ENCODE data around the gene ANKRD7.

The ANKRD7 gene

GRCh38 chr7:118285358-118285757, 60.9 kb downstream of the ANKRD7 start:
- H3K9me3 ChIP-seq (replicated peaks; ENCODE audit: insufficient read depth, low read length): no peaks in the 10 kb centered on the region
- H4K20me1 ChIP-seq (ENCODE audit: insufficient read depth, low read length): no peaks in the 10 kb centered on the region
- TF ChIP-seq, protein P1, sequence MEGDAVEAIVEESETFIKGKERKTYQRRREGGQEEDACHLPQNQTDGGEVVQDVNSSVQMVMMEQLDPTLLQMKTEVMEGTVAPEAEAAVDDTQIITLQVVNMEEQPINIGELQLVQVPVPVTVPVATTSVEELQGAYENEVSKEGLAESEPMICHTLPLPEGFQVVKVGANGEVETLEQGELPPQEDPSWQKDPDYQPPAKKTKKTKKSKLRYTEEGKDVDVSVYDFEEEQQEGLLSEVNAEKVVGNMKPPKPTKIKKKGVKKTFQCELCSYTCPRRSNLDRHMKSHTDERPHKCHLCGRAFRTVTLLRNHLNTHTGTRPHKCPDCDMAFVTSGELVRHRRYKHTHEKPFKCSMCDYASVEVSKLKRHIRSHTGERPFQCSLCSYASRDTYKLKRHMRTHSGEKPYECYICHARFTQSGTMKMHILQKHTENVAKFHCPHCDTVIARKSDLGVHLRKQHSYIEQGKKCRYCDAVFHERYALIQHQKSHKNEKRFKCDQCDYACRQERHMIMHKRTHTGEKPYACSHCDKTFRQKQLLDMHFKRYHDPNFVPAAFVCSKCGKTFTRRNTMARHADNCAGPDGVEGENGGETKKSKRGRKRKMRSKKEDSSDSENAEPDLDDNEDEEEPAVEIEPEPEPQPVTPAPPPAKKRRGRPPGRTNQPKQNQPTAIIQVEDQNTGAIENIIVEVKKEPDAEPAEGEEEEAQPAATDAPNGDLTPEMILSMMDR (IDR thresholded peaks at IDR 0.05; ENCODE audit: low read length): no peak
- TF ChIP-seq EZH2phosphoT487 (IDR thresholded peaks at IDR 0.05; ENCODE audit: low read length): no peak
- TF ChIP-seq EZH2 (optimal IDR thresholded peaks at IDR 0.05; ENCODE audit: low read depth, low read length): no peak
- H3K4me1 ChIP-seq (ENCODE audit: low read length): peaks cover 18% of the 10 kb centered on the region
- no peak overlapping the region for H3K27ac ChIP-seq (ENCODE audit: low read length)
- no peak overlapping the region for H2AFZ ChIP-seq (ENCODE audit: low read length)
- no peak for DNase-seq
- no peaks in the 10 kb centered on the region for H3K36me3 ChIP-seq (replicated peaks; ENCODE audit: insufficient read depth, low read length)
- peaks cover 4% of the 10 kb centered on the region; the same call in 1 of the 2 replicates for H3F3A ChIP-seq (ENCODE audit: insufficient read depth, low read length)
- H3K4me2 ChIP-seq (ENCODE audit: low read depth, low read length): no peak overlapping the region
- peaks cover 38% of the 10 kb centered on the region for H3K27me3 ChIP-seq (replicated peaks; ENCODE audit: insufficient read depth, low read length)
- H3K9me2 ChIP-seq (replicated peaks; ENCODE audit: insufficient read depth, low read length): no peaks in the 10 kb centered on the region
- H3K79me2 ChIP-seq (ENCODE audit: low read length): no peaks in the 10 kb centered on the region
- no peak overlapping the region for H3K4me3 ChIP-seq (ENCODE audit: low read length)
- no peak overlapping the region for H3K9ac ChIP-seq (ENCODE audit: low read length)

GRCh38 chr7:118286131-118286530, 61.6 kb downstream of the ANKRD7 start:
- no peak for DNase-seq
- H3K9me3 ChIP-seq (replicated peaks; ENCODE audit: insufficient read depth, low read length): no peaks in the 10 kb centered on the region
- TF ChIP-seq EZH2 (optimal IDR thresholded peaks at IDR 0.05; ENCODE audit: low read depth, low read length) (no peak), EZH2phosphoT487 (IDR thresholded peaks at IDR 0.05; ENCODE audit: low read length) (no peak)
- TF ChIP-seq, protein P1 (IDR thresholded peaks at IDR 0.05; ENCODE audit: low read length): no peak
- H3F3A ChIP-seq (ENCODE audit: insufficient read depth, low read length): peaks cover 4% of the 10 kb centered on the region; the same call in 1 of the 2 replicates
- no peaks in the 10 kb centered on the region for H3K9me2 ChIP-seq (replicated peaks; ENCODE audit: insufficient read depth, low read length)
- H3K4me1 ChIP-seq (ENCODE audit: low read length): peaks cover 18% of the 10 kb centered on the region
- no peaks in the 10 kb centered on the region for H3K36me3 ChIP-seq (replicated peaks; ENCODE audit: insufficient read depth, low read length)
- H3K27me3 ChIP-seq (replicated peaks; ENCODE audit: insufficient read depth, low read length): peaks cover 41% of the 10 kb centered on the region
- H4K20me1 ChIP-seq (ENCODE audit: insufficient read depth, low read length): no peaks in the 10 kb centered on the region
- H3K4me3 ChIP-seq (ENCODE audit: low read length): no peak overlapping the region
- no peak overlapping the region for H2AFZ ChIP-seq (ENCODE audit: low read length)
- no peak overlapping the region for H3K9ac ChIP-seq (ENCODE audit: low read length)
- no peak overlapping the region for H3K4me2 ChIP-seq (ENCODE audit: low read depth, low read length)
- H3K79me2 ChIP-seq (ENCODE audit: low read length): no peaks in the 10 kb centered on the region
- no peak overlapping the region for H3K27ac ChIP-seq (ENCODE audit: low read length)

GRCh38 chr7:118288098-118288497, 63.6 kb downstream of the ANKRD7 start:
- no peak overlapping the region for H3K27ac ChIP-seq (ENCODE audit: low read length)
- peak overlapping the region; percentile 5; the same call in 1 of the 2 replicates for H3K4me3 ChIP-seq (ENCODE audit: low read length)
- H3K9me3 ChIP-seq (replicated peaks; ENCODE audit: insufficient read depth, low read length): no peaks in the 10 kb centered on the region
- no peaks in the 10 kb centered on the region for H4K20me1 ChIP-seq (ENCODE audit: insufficient read depth, low read length)
- no peak overlapping the region for H2AFZ ChIP-seq (ENCODE audit: low read length)
- H3F3A ChIP-seq (ENCODE audit: insufficient read depth, low read length): peaks cover 4% of the 10 kb centered on the region; the same call in 1 of the 2 replicates
- H3K27me3 ChIP-seq (replicated peaks; ENCODE audit: insufficient read depth, low read length): peaks cover 47% of the 10 kb centered on the region
- peak overlapping the region; percentile 63 for H3K4me2 ChIP-seq (ENCODE audit: low read depth, low read length)
- H3K4me1 ChIP-seq (ENCODE audit: low read length): peaks cover 18% of the 10 kb centered on the region
- H3K9ac ChIP-seq (ENCODE audit: low read length): no peak overlapping the region
- TF ChIP-seq EZH2phosphoT487 (IDR thresholded peaks at IDR 0.05; ENCODE audit: low read length) (no peak), EZH2 (optimal IDR thresholded peaks at IDR 0.05; ENCODE audit: low read depth, low read length) (no peak)
- TF ChIP-seq, protein P1 (IDR thresholded peaks at IDR 0.05; ENCODE audit: low read length): no peak
- H3K9me2 ChIP-seq (replicated peaks; ENCODE audit: insufficient read depth, low read length): no peaks in the 10 kb centered on the region
- no peaks in the 10 kb centered on the region for H3K36me3 ChIP-seq (replicated peaks; ENCODE audit: insufficient read depth, low read length)
- DNase-seq: peak; percentile 87
- H3K79me2 ChIP-seq (ENCODE audit: low read length): no peaks in the 10 kb centered on the region

All from MM.1S (cell line).